GM21515 (cell line): ENCODE measurements around the gene MTMR2.
"Not testable (repeated sequence)": the region's sequence is repeated elsewhere in the genome, so short reads cannot be mapped to it uniquely, and the experiment has no call there.

Experiments used
- ATAC-seq: cut with Tn5 transposase; IDR thresholded peaks from one replicate; pipeline ENCODE4 v1.9.1; 2021; ENCODE audit not compliant: unreplicated experiment

The MTMR2 gene

DNA sequence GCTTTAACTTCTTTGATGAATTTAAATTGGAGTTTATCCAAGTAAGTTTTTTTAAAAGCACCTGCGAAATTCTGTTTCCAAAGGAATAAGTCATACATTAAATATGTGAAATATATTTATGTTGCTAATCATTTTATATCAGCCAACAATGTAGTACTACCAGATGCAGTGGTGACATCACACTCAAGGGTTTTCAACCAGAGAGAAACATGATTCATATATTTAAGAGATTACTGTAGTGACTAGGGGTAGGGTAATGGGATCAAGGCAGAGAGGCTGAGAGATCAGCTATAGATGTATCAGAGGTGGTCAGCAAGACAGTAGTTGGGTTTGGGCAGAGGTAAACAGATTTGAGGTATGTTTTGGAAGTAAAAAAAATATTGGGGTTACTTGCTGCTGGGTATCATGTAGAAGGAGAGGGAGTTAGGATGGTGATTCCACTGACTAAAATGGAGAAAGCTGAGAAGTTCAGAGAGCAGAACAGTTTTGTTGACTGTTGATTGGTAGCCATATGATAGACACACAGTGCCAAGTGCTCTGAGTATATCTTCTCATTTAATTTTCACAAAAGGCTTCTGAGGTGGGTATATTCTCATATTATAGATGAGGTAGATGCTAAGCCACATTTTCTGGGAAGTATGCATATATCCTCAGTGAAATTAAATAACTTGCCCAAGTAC is 94.2 kb downstream of the MTMR2 start:
- no peak for ATAC-seq

DNA sequence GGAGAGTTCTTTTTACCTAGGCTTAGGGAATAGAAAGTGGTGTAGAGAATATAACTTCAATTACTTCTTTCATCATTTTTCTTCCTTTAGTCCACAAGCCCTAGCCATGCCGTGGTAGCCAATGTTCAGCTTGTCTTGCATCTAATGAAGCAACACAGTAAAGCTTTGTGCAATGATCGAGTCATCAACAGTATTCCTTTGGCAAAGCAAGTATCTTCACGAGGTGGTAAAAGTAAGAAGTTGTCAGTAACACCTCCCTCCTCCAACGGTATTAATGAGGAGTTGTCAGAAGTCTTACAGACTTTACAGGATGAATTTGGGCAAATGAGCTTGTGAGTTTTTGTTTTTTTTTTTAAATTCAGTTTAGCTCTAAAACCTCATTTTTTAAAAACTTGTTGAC is 96.2 kb downstream of the MTMR2 start:
- ATAC-seq: no peak

DNA sequence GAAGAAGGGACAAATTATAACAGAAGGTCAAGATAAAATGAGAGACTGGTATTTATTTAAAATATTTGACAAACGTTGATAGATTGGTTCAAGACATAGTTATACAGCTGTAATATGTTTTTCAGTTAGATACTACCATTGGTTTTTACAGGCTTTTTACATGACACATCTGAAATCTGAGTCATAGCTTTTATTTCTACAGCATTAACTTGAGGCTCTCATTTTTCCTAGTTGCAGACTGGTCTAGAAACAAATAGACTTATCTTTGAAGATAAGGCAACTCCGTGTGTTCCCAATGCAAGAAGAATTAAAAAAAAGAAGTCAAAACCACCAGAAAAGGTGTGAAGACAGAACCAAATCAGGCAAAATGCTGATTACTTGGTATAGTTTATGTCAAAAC is 102.3 kb downstream of the MTMR2 start:
- ATAC-seq: no peak

DNA sequence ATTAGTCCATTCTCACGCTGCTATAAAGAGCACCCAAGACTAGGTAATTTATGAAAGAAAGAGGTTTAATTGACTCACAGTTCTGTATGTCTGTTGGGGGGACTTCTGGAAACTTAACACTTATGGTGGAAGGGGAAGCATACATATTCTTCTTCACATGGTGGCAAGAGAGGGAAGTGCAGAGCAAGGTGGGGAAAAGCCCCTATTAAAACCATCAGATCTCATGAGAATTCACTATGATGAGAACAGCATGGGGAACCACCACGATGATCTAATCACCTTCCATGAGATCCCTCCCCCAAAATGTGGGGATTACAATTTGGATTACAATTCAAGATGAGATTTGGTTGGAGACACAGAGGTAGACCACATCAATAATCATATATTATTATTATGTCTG is 107.9 kb downstream of the MTMR2 start:
- ATAC-seq: no peak

DNA sequence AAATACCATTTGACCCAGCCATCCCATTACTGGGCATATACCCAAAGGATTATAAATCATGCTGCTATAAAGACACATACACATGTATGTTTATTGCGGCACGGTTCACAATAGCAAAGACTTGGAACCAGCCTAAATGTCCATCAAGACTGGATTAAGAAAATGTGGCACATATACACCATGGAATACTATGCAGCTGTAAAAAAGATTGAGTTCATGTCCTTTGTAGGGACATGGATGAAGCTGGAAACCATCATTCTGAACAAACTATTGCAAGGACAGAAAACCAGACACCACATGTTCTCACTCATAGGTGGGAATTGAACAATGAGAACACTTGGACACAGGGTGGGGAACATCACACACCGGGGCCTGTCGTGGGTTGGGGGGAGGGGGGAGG is 112.9 kb downstream of the MTMR2 start:
- ATAC-seq: not testable (repeated sequence)

DNA sequence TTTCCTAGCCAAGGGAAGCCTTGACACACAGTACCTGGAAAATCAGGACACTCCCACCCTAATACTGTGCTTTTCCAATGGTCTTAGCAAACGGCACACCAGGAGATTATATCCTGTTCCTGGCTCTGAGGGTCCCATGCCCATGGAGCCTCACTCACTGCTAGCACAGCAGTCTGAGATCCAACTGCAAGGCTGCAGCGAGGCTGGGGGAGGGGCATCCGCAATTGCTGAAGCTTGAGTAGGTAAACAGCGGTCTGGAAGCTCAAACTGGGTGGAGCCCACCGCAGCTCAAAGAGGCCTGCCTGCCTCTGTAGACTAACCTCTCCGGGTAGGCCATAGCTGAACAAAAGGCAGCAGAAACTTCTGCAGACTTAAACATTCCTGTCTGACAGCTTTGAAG is 117.4 kb downstream of the MTMR2 start:
- ATAC-seq: not testable (repeated sequence)

DNA sequence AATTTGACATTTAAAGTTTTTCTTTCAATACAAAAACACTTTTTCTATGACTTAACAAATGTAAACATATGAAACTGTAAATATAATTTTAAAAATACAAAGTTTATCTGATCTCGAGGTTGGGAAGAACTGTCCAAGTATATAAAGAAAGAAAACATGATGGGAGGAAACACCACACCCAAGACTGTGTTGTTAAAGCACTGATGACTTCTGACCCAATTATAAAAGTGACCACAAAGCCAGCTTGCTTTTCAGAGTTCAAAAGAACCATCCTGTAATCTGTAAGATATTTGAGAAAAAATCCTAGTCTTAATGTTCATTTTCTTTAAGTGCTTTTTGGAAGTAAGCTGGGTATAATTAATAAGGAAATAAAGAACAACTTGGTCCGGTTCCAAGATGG is 118.0 kb downstream of the MTMR2 start:
- no peak for ATAC-seq

DNA sequence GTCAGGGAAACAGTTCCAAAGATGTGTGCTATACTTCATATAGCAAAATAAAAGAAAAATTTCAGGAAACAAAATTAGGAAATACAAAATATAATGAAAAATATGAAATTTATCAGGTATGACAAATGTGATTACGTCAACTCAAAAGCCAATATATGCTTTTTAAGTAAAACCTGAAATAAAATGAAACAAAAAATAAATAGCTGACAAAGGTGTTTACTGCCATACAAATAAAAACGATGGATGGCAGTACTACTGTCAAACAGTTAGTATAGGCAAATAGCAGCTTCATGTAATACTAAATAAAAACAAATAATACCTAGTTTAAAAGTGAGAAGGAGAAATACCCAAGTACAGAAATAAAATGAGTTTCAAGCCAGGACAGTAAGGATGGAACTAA is 119.9 kb downstream of the MTMR2 start:
- no peak for ATAC-seq

DNA sequence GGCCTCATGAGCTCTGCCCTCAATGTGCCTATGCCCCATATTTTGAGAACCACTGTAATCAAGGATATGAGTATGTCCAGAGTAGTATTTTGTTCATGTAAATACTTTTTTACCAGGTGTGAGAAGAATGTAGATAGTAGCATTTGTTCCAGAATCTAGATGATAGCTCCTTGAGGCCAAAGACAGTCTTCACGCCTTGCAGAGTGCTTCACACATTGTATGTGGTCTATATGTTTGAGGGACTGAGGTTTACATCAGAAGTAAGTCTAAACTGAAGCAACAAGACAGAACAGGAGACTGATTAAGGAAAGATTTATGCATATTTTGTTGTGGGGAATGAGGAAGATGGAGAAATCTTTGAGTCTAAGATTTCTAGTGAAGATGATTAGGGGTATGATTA is 121.1 kb downstream of the MTMR2 start:
- ATAC-seq: no peak

DNA sequence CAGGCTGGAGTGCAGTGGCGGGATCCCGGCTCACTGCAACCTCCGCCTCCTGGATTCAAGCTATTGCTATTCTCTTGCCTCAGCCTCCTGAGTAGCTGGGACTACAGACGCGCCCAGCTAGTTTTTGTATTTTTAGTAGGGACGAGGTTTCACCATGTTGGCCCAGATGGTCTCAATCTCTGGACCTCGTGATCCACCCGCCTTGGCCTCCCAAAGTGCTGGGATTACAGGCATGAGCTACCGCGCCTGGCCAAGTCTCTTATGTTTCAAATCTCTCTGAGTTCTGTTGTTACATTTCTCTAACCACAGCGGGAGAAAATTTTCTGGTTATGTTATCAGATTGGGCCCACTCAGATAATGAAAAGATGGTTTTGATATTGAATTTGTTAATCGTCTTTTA is 123.5 kb downstream of the MTMR2 start:
- ATAC-seq: no peak

DNA sequence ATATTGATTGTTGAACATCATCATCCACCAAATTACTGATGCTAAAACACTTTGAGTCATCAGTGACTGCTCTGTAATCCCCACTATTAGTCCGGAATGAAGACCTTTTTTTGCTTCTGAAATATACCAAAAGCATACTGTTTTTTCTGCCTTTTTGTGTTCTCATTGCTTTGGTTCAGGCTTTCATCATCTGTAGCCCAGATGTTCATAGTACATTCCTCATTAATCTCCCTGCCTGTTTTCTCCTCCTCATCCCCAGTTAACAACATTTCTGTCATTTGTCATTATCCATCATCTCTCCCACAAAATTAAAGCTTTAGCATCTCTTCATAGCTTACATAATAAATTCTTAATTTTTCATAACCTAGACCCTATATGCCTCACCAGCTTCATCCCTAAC is 124.4 kb downstream of the MTMR2 start:
- no peak for ATAC-seq

DNA sequence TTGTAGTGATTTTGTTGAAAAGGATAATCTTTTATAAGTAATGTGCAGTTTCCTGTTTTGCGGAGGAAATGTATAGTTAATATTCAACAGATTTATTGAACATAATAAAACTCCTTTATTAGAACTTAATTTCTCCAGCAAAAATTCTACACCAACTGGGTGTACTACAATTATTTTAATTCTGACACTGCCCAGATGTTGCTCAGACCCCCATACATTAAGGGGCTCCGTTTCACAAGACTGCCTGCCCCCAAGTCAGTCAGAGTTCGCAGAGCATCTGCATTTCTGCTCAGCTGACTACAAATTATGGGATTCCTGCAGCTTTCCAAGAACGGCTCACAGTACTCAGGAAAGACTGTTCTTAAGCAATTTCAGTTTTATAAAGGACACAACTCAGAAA is 127.4 kb downstream of the MTMR2 start:
- ATAC-seq: no peak

DNA sequence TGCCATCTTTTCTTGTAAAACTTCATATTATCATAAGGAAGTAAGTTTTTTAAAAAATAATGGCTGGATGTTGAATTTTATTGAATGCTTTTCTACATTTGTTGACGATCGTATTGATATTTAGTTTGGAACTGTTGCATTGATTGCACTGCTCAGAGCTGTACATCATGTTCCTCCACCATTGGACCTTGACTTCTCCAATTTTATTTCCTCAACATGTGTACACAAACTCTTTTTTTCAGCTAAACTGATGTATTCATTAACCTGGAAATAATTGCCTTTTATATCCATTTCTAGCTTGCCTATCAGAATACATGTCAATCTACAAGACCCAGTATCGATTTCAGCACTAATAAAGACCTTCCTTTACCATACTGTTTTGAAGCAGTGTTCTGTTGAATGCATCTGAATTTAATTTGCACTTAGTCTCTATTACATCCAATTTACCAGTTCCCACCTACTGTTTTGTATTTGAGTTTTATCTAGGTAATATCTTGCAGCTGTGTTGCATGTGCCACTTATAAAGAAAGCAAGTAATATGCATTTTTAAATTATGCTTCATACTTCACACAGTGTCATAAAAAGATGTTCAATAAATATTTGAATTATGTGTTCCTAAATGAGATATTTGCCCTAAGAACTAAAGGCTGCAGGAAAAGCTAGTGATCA is 128.1 kb downstream of the MTMR2 start:
- ATAC-seq: no peak

DNA sequence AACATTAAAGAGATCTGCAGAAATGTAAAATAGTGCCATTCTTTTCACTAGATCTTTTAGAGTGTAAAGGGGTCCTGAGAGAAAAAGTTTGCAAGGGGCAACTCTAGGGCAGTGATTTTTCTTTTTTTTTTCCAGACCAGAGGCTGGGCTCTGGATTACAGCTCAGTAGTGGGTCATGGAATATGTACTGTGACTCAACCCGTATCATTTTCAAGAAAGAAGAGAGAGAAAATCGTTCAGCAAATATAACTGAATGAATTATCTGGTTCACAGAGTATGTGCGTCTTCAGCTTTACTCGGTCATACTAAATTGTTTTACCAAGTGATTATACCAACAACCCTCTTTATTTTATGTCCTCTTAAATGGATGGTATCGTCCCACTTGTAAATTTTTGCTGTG is 129.8 kb downstream of the MTMR2 start:
- no peak for ATAC-seq

DNA sequence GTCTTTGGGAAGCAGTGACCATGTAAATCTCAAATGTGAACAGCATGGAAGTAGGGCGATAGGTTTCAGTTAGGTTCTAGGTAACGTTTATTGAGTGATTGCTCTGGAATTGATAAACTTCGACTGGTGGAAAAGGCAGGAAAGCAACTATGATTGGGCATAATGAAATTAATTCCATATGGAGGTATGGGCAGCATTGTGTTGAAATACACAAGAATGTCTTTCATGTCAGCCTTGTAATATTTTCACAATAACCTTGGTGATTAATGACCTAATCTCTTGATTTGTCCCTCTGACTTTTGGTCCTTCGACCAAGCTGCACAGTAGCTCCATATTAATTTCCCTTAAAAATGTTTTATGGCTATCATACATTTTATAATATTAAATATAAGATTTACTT is 130.8 kb downstream of the MTMR2 start:
- no peak for ATAC-seq

DNA sequence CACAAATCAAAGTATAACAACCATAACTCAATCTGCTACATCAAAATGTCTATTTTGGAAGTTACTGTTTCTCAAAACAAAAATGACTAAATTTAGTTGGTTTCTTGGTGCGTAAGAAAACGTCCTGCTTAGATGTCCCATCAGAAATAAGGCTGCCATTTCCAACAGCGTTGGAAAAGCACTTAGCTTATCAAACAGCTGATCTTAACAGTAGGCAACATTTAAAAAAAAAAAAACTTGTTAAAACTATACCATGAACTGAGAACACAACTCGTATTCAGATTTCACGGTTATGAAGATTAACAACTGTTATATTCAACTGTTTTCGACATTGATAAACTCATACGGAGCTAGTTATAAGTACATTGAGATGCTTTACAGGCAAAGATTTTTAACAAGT is 131.2 kb downstream of the MTMR2 start:
- ATAC-seq: no peak

DNA sequence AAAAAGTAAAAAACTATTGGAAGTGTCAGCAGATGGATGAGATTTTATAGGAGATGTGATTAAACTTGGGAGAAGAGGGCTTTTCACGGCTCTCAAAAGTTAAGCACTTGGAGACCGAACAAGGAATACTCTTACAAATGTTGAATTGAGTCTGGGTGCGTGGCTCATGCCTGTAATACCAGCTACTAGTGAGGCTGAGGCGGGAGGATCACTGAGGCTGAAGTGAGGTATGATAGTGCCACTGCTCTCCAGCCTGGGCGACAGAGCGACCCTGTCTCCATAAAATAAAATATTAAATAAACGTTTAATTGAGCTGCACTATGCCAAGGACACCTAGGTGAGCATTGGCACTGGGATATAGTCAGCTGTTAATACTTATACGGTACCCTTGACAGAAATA is 131.7 kb downstream of the MTMR2 start:
- ATAC-seq: no peak

DNA sequence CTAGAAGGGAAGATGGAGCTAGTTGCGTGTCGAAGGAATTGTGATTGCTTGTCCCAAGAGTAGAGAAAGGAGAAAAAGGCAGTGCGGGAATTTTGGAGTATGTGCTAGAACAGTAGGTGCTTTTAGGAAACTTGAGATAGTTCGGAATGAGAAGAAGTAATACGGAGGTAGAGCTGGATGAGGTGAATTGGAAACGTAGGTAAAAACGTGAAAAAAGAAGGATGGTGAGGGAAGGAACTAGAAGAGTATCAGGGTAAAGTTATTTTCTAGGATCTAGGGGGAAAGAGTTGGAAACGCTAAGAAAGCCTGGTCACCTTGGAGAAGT is 132.2 kb downstream of the MTMR2 start:
- ATAC-seq: no peak

DNA sequence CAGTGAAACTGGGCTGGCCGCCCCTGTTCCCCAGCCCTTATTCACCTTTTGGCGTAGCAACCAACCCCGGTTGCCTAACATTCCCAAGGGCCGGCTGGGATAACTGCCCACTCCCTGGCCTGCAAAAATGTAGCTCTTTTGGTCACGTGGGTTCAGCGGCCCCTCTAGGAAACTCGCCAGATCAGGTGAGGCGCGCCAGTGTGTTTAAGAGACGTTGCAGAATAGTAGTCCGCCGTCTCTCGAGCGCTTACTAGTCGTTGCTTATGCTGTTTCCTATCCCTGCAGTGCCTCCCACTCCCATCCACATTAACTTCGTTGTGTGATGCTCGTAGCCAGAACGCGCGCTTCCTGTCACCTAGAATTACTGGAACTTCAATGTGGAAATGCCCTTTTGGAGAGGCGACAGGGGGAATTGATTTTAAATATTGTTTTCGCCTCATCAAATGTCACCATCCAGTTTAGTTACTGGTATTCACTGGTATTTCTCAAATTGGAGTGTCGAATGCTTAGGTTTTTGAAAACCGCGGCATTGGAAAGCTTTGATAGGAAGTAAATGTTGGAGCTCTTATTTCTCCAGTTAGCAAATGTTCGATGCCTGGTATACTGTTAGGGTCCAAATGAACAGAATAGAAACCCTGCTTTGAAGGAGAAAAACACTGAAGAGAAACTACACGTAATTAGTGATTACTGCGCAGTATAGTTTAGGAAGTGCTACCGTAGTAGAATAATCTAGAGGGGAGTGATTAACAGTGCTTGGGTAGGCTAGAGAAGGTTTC is 132.8 kb downstream of the MTMR2 start:
- peak; percentile 18 for ATAC-seq

DNA sequence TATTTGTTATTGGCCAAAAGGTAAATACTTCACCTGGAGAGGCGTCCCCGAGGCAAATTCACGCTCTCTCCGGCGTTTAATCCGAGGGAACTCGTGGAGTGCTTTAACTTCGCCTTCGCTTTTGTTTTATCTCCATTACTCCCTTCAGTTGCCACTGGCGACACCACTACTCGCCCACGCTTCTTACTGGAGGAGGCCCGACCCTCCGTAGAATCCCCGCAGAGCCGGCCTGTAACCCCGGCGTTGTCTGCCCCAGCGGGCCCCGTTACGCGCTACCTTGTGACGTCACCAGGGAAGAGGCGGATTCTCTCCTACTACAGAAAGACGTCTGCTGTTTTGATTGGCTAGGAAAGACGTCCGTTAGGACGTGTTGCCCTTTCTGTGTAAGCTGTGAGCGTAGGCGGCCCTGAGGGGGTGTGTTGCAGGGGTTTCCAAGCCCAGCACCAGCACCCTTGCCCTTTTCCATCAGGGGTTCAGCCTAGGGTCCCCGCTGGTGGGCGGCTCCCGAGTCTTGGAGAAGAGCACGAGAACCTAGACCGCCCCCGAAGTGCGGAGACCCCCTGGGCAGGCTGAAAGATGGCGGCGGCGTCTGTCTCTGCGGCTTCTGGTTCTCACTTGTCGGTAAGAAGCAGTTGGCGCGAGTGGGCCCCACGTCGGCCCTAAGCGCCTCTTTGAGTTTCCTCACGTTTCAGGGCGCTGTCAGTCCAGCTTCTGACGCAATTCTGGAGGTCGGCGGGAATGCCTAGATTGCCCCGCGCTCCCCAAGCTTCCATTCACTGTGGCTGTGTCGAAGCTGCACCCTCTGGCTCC is 133.6 kb downstream of the MTMR2 start, which contains the start of gene CEP57:
Gene CEP57, plus strand, starts transcription at position 376 of the 810 bp plus-strand sequence. Its CDS starts 201 bp downstream, at position 577.
- ATAC-seq: peak; percentile 68

DNA sequence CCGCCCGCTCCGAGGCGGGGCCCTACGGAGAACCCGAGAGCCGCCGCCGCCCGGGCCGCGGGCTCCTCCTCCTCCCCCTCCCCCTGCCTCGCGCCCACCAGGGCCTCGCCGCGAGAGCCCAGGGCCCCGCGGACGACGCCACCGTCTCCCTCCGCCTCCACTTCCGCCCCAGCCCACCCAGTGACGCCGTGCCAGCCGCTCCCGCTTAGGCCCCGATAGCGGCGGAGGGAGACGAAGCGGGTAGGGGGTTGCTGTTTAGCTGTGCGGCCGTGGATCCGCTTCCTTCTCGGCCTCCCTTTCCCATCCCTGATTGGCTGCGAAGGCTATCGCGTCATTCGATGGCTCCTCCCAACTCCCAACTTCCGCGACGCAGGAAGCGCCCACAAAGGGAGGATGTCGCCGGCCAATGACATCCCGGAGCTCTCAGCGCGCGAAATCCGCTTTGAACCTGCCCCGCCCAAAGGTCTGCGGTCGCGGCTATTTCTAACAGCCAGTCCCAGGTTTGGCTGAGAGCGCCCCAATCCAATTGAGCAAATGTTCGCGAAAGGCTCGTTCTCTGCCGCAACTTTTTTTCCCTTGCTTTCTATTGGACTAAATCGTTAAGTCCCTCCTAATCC is 134.3 kb downstream of the MTMR2 start, which contains the start of gene FAM76B:
Gene FAM76B, minus strand, starts transcription at position 277 of the 617 bp plus-strand sequence. CDS start 304 bp downstream, outside the sequence.
- peak; percentile 73 for ATAC-seq
